Measurements from ENCODE around the gene CFD. TPM values are rescaled to one million over a fixed set of nuclear protein-coding genes. Genes with fewer than 3 reads are reported as not detected.
"Not testable (repeated sequence)": the region's sequence is repeated elsewhere in the genome, so short reads cannot be mapped to it uniquely, and the experiment has no call there.

CFD gene
- total and polyA plus RNA-seq, 2 experiments from 2014 or later, result 3.2 to 5.2 TPM

DNA sequence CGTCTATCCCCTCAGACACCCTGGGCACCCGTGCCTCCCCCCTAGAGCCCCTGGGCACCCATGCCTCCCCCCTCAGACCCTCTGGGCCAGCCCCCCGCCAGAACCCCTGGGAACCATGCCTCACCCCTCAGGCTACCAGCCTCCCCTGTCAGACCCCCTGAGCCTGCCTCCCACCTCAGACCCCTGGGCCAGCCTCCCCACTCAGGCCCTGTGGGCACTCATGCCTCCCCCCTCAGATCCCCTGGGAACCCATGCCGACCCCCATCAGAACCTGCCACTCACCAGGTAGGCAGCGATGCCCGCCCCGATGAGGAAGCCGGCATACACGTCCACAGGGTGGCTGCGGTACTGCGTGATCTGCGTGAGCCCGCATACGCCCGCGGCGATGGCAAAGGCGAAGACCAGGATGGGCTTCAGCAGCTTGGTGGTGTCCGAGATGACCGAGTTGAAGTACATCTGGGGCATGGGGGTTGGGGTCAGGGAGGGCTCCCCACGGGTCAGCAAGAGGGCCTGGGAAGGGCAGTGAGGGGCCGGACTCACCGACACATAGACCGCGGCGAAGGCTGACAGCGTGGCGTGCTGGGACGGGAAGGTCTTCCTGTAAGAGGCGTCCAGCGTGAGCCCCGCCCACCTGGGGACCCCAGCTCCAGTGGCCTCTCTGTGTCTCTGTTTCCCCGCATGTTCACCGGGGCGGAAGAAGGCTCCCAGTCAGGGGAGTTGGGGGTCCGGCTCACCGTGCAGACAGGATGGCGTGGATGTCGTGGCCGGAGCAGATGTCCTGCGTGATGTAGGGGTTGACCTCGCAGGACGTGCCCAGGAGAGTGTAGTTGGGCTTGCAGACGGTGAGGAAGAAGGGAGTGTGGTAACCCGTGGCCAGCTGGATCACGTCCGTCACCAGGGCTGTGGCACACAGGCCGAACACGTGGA is 45.0 kb upstream of the CFD start:
- Histone ChIP-seq H3K9me2 (ENCODE audit: insufficient read depth) (no peaks in the 10 kb centered on the region), H3K9me3 (ENCODE audit: low read depth) (no peaks in the 10 kb centered on the region), H3K36me3 (ENCODE audit: low read depth) (peaks cover 28% of the 10 kb centered on the region), H3K27ac (no peak overlapping the region), H3K4me3 (no peak overlapping the region), H3K4me2 (ENCODE audit: unreplicated experiment) (no peak overlapping the region), H4K20me1 (ENCODE audit: insufficient read depth) (peaks cover 3% of the 10 kb centered on the region; the same call in 1 of the 2 replicates), H3K27me3 (replicated peaks; ENCODE audit: insufficient read depth) (no peaks in the 10 kb centered on the region), H3K79me2 (ENCODE audit: insufficient read depth) (peaks cover 23% of the 10 kb centered on the region), H3F3A (ENCODE audit: insufficient read depth) (peaks cover 10% of the 10 kb centered on the region), H2AFZ (no peak overlapping the region), H3K4me1 (ENCODE audit: insufficient read depth) (no peaks in the 10 kb centered on the region), H3K9ac (no peak overlapping the region)
- WGBS, 2 experiments (ENCODE audit: low coverage in 1 of 2, low lambda C conversion rate in 2 of 2, missing lambda C conversion rate in 2 of 2), result 85 to 88% methylated on average over 45 to 49 of the region's 49 CpGs
- in situ Hi-C loops (cut with MboI), result no loop called here
- DNase-seq, result no peak
- TF ChIP-seq EZH2phosphoT487 (IDR thresholded peaks at IDR 0.05; ENCODE audit: insufficient read depth, low read depth) (no peak), EZH2 (IDR thresholded peaks at IDR 0.05; ENCODE audit: insufficient read depth, poor library complexity, severe bottlenecking) (no peak)

GRCh38 chr19:815079-815774 is 44.2 kb upstream of the CFD start:
- H3K9ac ChIP-seq, result no peak overlapping the region
- H3K4me1 ChIP-seq (ENCODE audit: insufficient read depth), result no peaks in the 10 kb centered on the region
- H3K4me2 ChIP-seq (ENCODE audit: unreplicated experiment), result no peak overlapping the region
- H3K79me2 ChIP-seq (ENCODE audit: insufficient read depth), result peaks cover 15% of the 10 kb centered on the region
- no peaks in the 10 kb centered on the region for H3K27me3 ChIP-seq (replicated peaks; ENCODE audit: insufficient read depth)
- H3K9me2 ChIP-seq (ENCODE audit: insufficient read depth), result no peaks in the 10 kb centered on the region
- H3K9me3 ChIP-seq (ENCODE audit: low read depth), result no peaks in the 10 kb centered on the region
- H4K20me1 ChIP-seq (ENCODE audit: insufficient read depth), result peaks cover 3% of the 10 kb centered on the region; the same call in 1 of the 2 replicates
- H3K4me3 ChIP-seq, result no peak overlapping the region
- in situ Hi-C loops (cut with MboI), result no loop called here
- H3K27ac ChIP-seq, result no peak overlapping the region
- H3F3A ChIP-seq (ENCODE audit: insufficient read depth), result peaks cover 10% of the 10 kb centered on the region
- H2AFZ ChIP-seq, result no peak overlapping the region
- WGBS, 2 experiments (ENCODE audit: low coverage in 1 of 2, low lambda C conversion rate in 2 of 2, missing lambda C conversion rate in 2 of 2), result 92 to 94% methylated on average over 32 to 46 of the region's 47 CpGs
- no peak for DNase-seq
- no peak for TF ChIP-seq EZH2phosphoT487 (IDR thresholded peaks at IDR 0.05; ENCODE audit: insufficient read depth, low read depth)
- TF ChIP-seq EZH2 (IDR thresholded peaks at IDR 0.05; ENCODE audit: insufficient read depth, poor library complexity, severe bottlenecking), result no peak
- peaks cover 20% of the 10 kb centered on the region for H3K36me3 ChIP-seq (ENCODE audit: low read depth)

DNA sequence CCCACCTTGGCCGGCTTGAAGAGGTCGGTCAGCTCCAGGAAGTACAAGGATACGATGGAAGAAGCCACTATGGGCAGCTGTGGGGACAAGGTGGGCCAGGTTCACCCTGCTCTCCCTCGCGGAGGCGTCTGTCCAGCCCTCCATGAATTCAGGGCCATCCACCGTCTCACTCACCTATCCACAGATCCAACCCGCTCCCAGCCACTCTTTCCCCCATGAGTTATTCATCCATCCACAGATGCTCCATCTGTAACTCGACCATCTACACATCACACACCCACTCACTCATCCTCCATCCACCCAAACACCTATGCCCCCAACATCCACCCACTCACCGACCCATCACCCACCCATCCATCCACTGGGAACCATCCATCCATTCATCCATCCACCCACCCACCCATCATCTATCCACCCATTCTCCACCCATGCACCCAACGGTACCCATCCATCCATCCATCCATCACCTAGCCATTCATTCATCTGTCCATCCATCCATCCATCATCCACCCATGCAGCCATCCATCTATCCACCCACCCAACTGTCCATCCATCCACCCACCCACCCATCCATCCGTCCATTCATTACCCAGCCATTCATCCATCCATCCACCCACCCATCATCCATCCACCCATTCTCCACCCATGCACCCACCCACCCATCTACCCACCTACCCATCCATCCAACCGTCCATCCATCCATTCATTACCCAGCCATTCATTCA is 43.5 kb upstream of the CFD start:
- Histone ChIP-seq H3K9me2 (ENCODE audit: insufficient read depth) (no peaks in the 10 kb centered on the region), H3K4me1 (ENCODE audit: insufficient read depth) (no peaks in the 10 kb centered on the region), H3K9ac (no peak overlapping the region), H3K36me3 (ENCODE audit: low read depth) (peaks cover 13% of the 10 kb centered on the region), H3K9me3 (ENCODE audit: low read depth) (no peaks in the 10 kb centered on the region), H2AFZ (no peak overlapping the region), H3K27me3 (replicated peaks; ENCODE audit: insufficient read depth) (no peaks in the 10 kb centered on the region), H3K79me2 (ENCODE audit: insufficient read depth) (peaks cover 8% of the 10 kb centered on the region; the same call in 1 of the 2 replicates), H3K4me3 (no peak overlapping the region), H3K4me2 (ENCODE audit: unreplicated experiment) (no peak overlapping the region), H3F3A (ENCODE audit: insufficient read depth) (peaks cover 5% of the 10 kb centered on the region; the same call in 1 of the 2 replicates), H4K20me1 (ENCODE audit: insufficient read depth) (peaks cover 3% of the 10 kb centered on the region; the same call in 1 of the 2 replicates), H3K27ac (no peak overlapping the region)
- no peak for DNase-seq
- TF ChIP-seq EZH2phosphoT487 (IDR thresholded peaks at IDR 0.05; ENCODE audit: insufficient read depth, low read depth), result no peak
- TF ChIP-seq EZH2 (IDR thresholded peaks at IDR 0.05; ENCODE audit: insufficient read depth, poor library complexity, severe bottlenecking), result no peak
- in situ Hi-C loops (cut with MboI), result no loop called here
- WGBS, 2 experiments (ENCODE audit: low coverage in 1 of 2, low lambda C conversion rate in 2 of 2, missing lambda C conversion rate in 2 of 2), result 86 to 94% methylated on average over 10 to 11 of the region's 13 CpGs

DNA sequence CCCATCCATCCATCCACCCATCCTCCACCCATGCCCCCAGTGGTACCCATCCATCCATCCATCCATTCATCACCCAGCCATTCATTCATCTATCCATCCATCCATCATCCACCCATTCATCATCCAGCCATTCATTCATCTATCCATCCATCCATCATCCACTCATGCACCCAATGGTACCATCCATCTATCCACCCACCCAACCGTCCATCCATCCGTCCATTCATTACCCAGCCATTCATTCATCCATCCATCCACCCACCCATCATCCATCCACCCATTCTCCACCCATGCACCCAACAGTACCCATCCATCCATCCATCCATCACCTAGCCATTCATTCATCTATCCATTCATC is 43.0 kb upstream of the CFD start:
- H3K9me3 ChIP-seq (ENCODE audit: low read depth), result no peaks in the 10 kb centered on the region
- H3K4me2 ChIP-seq (ENCODE audit: unreplicated experiment), result no peak overlapping the region
- TF ChIP-seq EZH2 (IDR thresholded peaks at IDR 0.05; ENCODE audit: insufficient read depth, poor library complexity, severe bottlenecking) (no peak), EZH2phosphoT487 (IDR thresholded peaks at IDR 0.05; ENCODE audit: insufficient read depth, low read depth) (no peak)
- H3K9ac ChIP-seq, result no peak overlapping the region
- no peaks in the 10 kb centered on the region for H3F3A ChIP-seq (ENCODE audit: insufficient read depth)
- H3K27ac ChIP-seq, result no peak overlapping the region
- no peaks in the 10 kb centered on the region for H3K4me1 ChIP-seq (ENCODE audit: insufficient read depth)
- H3K27me3 ChIP-seq (replicated peaks; ENCODE audit: insufficient read depth), result no peaks in the 10 kb centered on the region
- peaks cover 8% of the 10 kb centered on the region for H3K36me3 ChIP-seq (ENCODE audit: low read depth)
- no peaks in the 10 kb centered on the region; the same call in 1 of the 2 replicates for H4K20me1 ChIP-seq (ENCODE audit: insufficient read depth)
- H3K4me3 ChIP-seq, result no peak overlapping the region
- in situ Hi-C loops (cut with MboI), result no loop called here
- H2AFZ ChIP-seq, result no peak overlapping the region
- no peaks in the 10 kb centered on the region for H3K9me2 ChIP-seq (ENCODE audit: insufficient read depth)
- no peak for DNase-seq
- 0 out of 2 replicates have a peak, but pooled peaks cover 4% of the 10 kb centered on the region for H3K79me2 ChIP-seq (ENCODE audit: insufficient read depth)
- 97 to 98% methylated on average over 2 of the region's 2 CpGs for WGBS, 2 experiments (ENCODE audit: low coverage in 1 of 2, low lambda C conversion rate in 2 of 2, missing lambda C conversion rate in 2 of 2)

GRCh38 chr19:820212-820611 is 39.3 kb upstream of the CFD start:
- H3K27me3 ChIP-seq (replicated peaks; ENCODE audit: insufficient read depth); in situ Hi-C loops (cut with MboI); H3K79me2 ChIP-seq (ENCODE audit: insufficient read depth); H2AFZ ChIP-seq; H3K4me1 ChIP-seq (ENCODE audit: insufficient read depth); H3K9me2 ChIP-seq (ENCODE audit: insufficient read depth); H3K27ac ChIP-seq; H3F3A ChIP-seq (ENCODE audit: insufficient read depth); H4K20me1 ChIP-seq (ENCODE audit: insufficient read depth); H3K9me3 ChIP-seq (ENCODE audit: low read depth); H3K4me3 ChIP-seq; H3K36me3 ChIP-seq (ENCODE audit: low read depth); DNase-seq; H3K4me2 ChIP-seq (ENCODE audit: unreplicated experiment); H3K9ac ChIP-seq: not testable (repeated sequence)
- 90 to 91% methylated on average over 5 of the region's 5 CpGs for WGBS, 2 experiments (ENCODE audit: low coverage in 1 of 2, low lambda C conversion rate in 2 of 2, missing lambda C conversion rate in 2 of 2)

All from GM23248 (cell line).